Activated T-helper 17 cell treated with anti-CD3 and anti-CD28 coated beads, Interleukin-2, amount 50 U/mL, for 72 hours (primary cell): ENCODE results near the gene TBC1D24. TPM values are rescaled to one million over a fixed set of nuclear protein-coding genes. Genes with fewer than 3 reads are reported as not detected.
"Not testable (repeated sequence)": the region's sequence is repeated elsewhere in the genome, so short reads cannot be mapped to it uniquely, and the experiment has no call there.

ENCODE experiments used
- ATAC-seq: fragments of 150-1000 bp; cut with Tn5 transposase; replicated peaks from 2 replicates; pipeline ENCODE4 v1.10.0; 2021; ENCODE audit warnings: mild to moderate bottlenecking, moderate library complexity
- H3K27ac Mint-ChIP-seq: one replicate; pipeline ENCODE4 v1.8.0; 2022; ENCODE audit warnings: mixed read lengths
- H3K27me3 Mint-ChIP-seq: one replicate; pipeline ENCODE4 v1.8.0; 2022; ENCODE audit warnings: mixed read lengths
- H3K36me3 Mint-ChIP-seq: one replicate; pipeline ENCODE4 v1.8.0; 2022; ENCODE audit warnings: low read depth, mild to moderate bottlenecking, mixed read lengths
- H3K4me1 Mint-ChIP-seq: one replicate; pipeline ENCODE4 v1.8.0; 2022; ENCODE audit warnings: mixed read lengths
- H3K4me3 Mint-ChIP-seq: one replicate; pipeline ENCODE4 v1.8.0; 2022; ENCODE audit warnings: mild to moderate bottlenecking, mixed read lengths
- H3K9me3 Mint-ChIP-seq: one replicate; pipeline ENCODE4 v1.8.0; 2022; ENCODE audit warnings: mixed read lengths
- total RNA-seq, 2 donors: library from RNA; stranded (reverse); gene quantifications; one replicate each; pipeline ENCODE4 v1.2.3, GENCODE V29; 2022

Gene TBC1D24
- total RNA-seq, 2 donors from 2014 or later = 10.8 to 16.1 TPM

DNA sequence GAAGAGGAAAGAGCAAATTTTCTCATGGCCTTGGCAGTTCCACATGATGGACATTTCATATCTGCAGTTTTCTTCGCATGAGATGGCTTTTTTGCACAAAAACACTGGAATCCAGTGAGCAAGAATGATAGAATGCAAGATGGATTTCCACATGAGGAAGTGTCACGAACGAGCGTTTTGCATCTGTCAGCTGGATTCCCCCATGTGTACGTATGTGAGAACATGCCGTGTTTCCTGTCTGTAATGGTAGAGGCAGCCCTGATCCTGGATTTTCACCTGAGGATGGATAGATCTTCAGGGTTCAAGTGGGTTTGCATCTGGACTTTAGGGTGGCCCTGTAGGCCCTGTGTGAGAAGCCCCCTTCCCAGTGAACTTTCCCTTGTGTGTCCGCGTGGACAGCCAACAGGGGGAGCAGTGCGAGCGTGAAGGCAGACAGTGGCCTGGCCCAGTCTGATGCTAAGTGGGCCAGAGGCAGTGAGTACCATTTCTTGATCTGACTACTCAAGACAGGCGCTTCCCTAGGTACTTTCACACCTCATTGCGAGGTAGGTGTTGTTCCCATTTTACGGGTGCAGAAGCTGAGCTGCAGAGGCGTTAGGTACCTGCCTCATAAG lies 65.0 kb downstream of the TBC1D24 start:
- peak; percentile 60 for ATAC-seq
- H3K4me1 Mint-ChIP-seq = peaks cover 20% of the 10 kb centered on the region
- not testable (repeated sequence) for H3K9me3 Mint-ChIP-seq, H3K27me3 Mint-ChIP-seq
- peaks cover 41% of the 10 kb centered on the region for H3K36me3 Mint-ChIP-seq
- H3K4me3 Mint-ChIP-seq = peak overlapping the region; percentile 89
- H3K27ac Mint-ChIP-seq = peak overlapping the region; percentile 82

DNA sequence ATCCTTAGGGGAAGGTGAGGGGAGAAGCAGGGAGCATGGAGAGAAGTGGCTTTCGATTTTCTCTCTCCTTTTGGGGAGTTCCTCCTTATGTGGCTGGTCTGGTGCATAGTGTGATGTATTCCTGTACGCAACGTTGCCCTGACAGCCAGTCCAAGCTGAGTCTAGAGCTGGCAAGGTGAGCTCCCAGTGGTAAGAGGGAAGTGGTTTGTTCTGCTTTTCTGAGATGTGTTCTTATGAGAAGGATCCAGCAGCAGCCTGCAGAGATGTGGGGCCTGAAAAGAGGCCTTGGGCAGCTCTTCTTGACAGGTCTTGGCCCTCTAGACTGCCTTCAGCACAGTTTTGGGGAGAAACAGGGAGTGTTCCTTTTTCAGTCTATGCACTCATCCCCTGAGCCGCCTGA lies 66.0 kb downstream of the TBC1D24 start:
- H3K27me3 Mint-ChIP-seq, ATAC-seq, H3K9me3 Mint-ChIP-seq: not testable (repeated sequence)
- Mint-ChIP-seq H3K4me3 (peak overlapping the region; percentile 89), H3K4me1 (peaks cover 20% of the 10 kb centered on the region), H3K36me3 (peaks cover 47% of the 10 kb centered on the region), H3K27ac (peak overlapping the region; percentile 82)

DNA sequence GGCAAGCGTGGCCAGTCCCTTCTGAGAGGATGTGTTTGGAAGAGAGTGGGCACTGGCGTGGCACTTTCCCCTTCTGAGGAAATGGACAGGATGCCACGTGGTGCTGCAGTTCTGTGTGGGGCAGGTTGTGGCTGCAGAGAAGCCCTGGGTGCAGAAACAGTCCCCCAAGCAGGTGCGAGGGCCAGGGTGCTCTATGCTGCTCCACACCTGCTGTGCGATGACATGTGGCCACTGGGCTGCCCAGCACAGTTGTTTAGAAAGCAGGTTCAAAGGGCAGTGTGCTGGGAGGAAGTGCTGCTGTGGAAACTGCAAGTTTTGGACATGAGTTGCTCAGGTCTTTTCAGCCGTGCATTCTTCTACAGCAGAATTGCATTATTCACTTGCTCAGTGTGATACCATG lies 66.5 kb downstream of the TBC1D24 start:
- not testable (repeated sequence) for H3K9me3 Mint-ChIP-seq, ATAC-seq, H3K27me3 Mint-ChIP-seq
- H3K27ac Mint-ChIP-seq = peak overlapping the region; percentile 82
- H3K4me3 Mint-ChIP-seq = peak overlapping the region; percentile 89
- peaks cover 47% of the 10 kb centered on the region for H3K36me3 Mint-ChIP-seq
- peaks cover 20% of the 10 kb centered on the region for H3K4me1 Mint-ChIP-seq

DNA sequence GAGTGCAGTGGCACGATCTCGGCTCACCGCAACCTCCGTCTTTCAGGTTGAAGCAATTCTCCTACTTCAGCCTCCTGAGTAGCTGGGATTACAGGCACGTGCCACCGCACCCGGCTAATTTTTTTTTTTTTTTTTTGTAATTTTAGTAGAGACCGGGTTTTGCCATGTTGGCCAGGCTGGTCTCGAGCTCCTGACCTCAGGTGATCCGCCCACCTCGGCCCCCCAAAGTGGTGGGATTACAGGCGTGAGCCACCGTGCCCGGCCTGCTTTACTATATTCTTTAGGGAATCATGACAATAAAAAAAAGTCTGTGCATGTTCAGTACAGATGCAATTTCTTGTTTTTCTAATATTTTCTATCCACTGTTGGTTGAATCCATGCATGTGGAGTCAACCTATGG lies 68.8 kb downstream of the TBC1D24 start:
- not testable (repeated sequence) for H3K27me3 Mint-ChIP-seq, H3K4me3 Mint-ChIP-seq, H3K9me3 Mint-ChIP-seq, H3K27ac Mint-ChIP-seq, ATAC-seq
- Mint-ChIP-seq H3K36me3 (peaks cover 43% of the 10 kb centered on the region), H3K4me1 (peaks cover 16% of the 10 kb centered on the region)

DNA sequence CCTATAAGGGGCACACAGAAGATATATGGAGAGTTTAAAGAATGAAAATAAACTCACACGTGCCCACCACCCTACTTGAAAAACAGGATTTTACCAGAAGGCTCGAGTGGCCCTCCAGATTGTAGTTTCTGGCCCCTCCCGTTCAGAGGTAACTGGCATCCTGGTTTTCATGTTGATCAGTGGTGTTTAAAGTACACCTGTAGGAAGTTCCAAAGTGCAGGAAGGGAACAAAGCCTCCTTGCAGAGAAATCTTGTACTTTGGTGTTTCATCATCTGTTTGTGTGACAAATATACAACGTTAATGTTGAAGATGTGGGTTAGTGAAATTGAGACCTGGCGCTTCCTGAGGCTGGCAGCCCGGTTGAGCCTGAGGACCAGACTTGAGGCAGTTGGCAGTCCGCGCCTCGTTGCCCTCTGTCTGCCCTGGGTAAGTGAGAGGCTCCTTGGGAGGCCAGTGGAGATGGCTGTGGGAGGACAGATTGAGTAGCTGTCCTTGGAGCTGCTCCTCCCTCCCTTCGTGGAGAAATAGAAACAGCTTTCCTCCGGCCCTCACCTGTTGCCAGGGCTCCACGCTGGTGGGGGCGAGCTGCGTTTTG lies 75.5 kb downstream of the TBC1D24 start:
- H3K4me3 Mint-ChIP-seq, H3K27ac Mint-ChIP-seq: not testable (repeated sequence)

DNA sequence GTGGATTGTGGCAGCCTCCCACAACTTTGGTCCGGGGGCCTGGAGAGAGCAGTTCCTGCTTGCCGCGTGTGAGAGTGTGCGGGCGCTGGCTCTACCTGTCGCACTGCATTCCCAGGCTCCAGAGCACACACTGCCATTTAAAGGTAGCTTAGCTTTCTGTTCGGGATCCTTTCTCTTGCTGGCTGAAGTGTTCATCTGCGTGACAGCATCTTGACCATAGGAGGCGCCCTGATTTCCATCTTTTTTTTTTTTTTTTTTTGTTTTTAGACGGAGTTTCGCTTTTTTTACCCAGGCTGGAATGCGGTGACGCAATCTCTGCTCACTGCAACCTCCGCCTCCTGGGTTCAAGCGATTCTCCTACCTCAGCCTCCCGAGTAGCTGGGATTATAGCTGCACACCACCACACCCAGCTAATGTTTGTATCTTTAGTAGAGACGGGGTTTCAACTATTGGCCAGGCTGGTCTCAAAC lies 76.5 kb downstream of the TBC1D24 start:
- not testable (repeated sequence) for H3K9me3 Mint-ChIP-seq, H3K4me3 Mint-ChIP-seq, H3K36me3 Mint-ChIP-seq, H3K27me3 Mint-ChIP-seq, H3K27ac Mint-ChIP-seq, H3K4me1 Mint-ChIP-seq, ATAC-seq

More for the DNA sequence above, 75.5 kb downstream of the TBC1D24 start:
- ATAC-seq, H3K27me3 Mint-ChIP-seq, H3K36me3 Mint-ChIP-seq, H3K4me1 Mint-ChIP-seq, H3K9me3 Mint-ChIP-seq: not testable (repeated sequence)

DNA sequence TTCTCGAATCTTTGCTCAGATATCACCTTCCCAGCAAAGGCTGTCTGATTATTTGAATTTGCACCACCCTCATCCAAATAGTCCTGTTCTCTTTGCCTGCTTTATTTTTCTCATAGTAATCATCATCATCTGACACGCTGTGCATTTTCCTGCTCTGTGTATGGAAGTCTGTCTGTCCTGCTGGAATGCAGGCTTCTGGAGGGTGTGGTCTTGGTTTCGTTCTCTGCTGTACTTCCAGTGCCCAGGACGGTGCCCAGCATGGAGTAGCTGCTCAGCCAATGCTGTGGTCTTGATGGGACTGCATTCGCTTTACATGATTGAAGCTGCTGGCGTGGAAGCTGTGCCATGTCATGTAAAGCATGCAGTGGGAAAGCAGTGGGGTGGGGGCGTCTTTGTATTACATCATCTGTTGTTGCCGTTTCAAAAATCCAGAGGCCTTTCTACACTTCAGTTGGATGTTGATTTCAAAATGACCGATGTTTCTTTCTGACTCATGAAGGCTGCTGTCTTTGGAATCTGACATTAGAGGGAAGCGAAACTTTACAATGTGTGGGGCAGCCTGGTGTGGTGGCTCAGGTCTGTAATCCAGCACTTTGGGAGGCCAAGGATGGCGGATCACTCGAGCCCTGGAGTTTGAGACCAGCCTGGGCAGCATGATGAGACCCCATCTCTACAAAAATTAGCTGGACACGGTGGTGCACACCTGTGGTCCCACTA lies 79.9 kb downstream of the TBC1D24 start:
- H3K9me3 Mint-ChIP-seq, H3K27ac Mint-ChIP-seq, H3K4me3 Mint-ChIP-seq, H3K36me3 Mint-ChIP-seq, H3K4me1 Mint-ChIP-seq, H3K27me3 Mint-ChIP-seq: not testable (repeated sequence)
- peak; percentile 87 for ATAC-seq

Other genes with a start within 250 kb of the TBC1D24 start
- gene DNASE1L2, start 238.7 kb upstream of the TBC1D24 start, total RNA-seq = 1 to 10 TPM; 2.4 to 2.7 TPM
- 10 to 100 TPM; 36.7 to 50.6 TPM for gene ECI1, start 223.5 kb upstream of the TBC1D24 start, total RNA-seq
- gene RNPS1, start 207.0 kb upstream of the TBC1D24 start, total RNA-seq = 100 to 1,000 TPM; 205 to 314 TPM
- 1 to 10 TPM; 4.7 to 5.2 TPM for gene ABCA3, start 134.4 kb upstream of the TBC1D24 start, total RNA-seq
- gene CCNF, start 45.7 kb upstream of the TBC1D24 start, total RNA-seq = 10 to 100 TPM; 59.6 to 64.5 TPM
- gene TEDC2, start 15.0 kb upstream of the TBC1D24 start, total RNA-seq = 10 to 100 TPM; 14.8 to 19.7 TPM
- under 1 TPM in 1 of 2 donors, not detected in 1; 0.21 TPM for gene NTN3, start 3.8 kb upstream of the TBC1D24 start, total RNA-seq
- gene ATP6V0C, start 38.8 kb downstream of the TBC1D24 start, total RNA-seq = 100 to 1,000 TPM in 1 of 2 donors, 10 to 100 TPM in 1; 98.5 to 128 TPM
- 10 to 100 TPM; 39.6 to 54.5 TPM for gene AMDHD2, start 45.2 kb downstream of the TBC1D24 start, total RNA-seq
- gene CEMP1, start 56.3 kb downstream of the TBC1D24 start, total RNA-seq = not detected
- gene PDPK1, start 62.9 kb downstream of the TBC1D24 start, total RNA-seq = 10 to 100 TPM; 52.1 to 67.7 TPM
- gene KCTD5, start 207.4 kb downstream of the TBC1D24 start, total RNA-seq = 10 to 100 TPM; 42.2 to 79.1 TPM
- gene PRSS27, start 245.1 kb downstream of the TBC1D24 start, total RNA-seq = 1 to 10 TPM; 2.2 to 2.9 TPM